GM12891 (cell line): ENCODE measurements around the gene CSAD.

Experiments
- PAX5 ChIP-seq: IDR thresholded peaks from 2 replicates; pipeline ENCODE4 v1.6.1; 2011; ENCODE audit warnings: low read length, moderate library complexity, mild to moderate bottlenecking; ENCODE audit not compliant: insufficient read depth, severe bottlenecking
- POLR2A ChIP-seq: IDR thresholded peaks from 2 replicates; pipeline ENCODE4 v1.6.1; 2011; ENCODE audit warnings: low read depth, low read length, control low read depth
- POLR2AphosphoS5 ChIP-seq: IDR thresholded peaks from 2 replicates; pipeline ENCODE4 v1.6.1; 2011; ENCODE audit warnings: low read depth, low read length, control low read depth
- POU2F2 ChIP-seq: IDR thresholded peaks from 2 replicates; pipeline ENCODE4 v1.6.1; 2011; ENCODE audit warnings: low read depth, mild to moderate bottlenecking, control low read depth, low read length, moderate library complexity
- SPI1 ChIP-seq: IDR thresholded peaks from 2 replicates; pipeline ENCODE4 v1.6.1; 2011; ENCODE audit warnings: low read depth, low read length, control low read depth
- TAF1 ChIP-seq: IDR thresholded peaks from 2 replicates; pipeline ENCODE4 v1.6.1; 2011; ENCODE audit warnings: low read depth, low read length, control low read depth

- TF ChIP-seq POLR2A (no peak), POLR2AphosphoS5 (no peak), SPI1 (no peak), TAF1 (no peak), POU2F2 (no peak), PAX5 (no peak)
These were observed 1.2 kb upstream of the CSAD start for GRCh38 chr12:53181935-53182334.
